T follicular helper cell (primary cell): ENCODE measurements around the gene EVC2.

Source experiments
- DNase-seq: peaks from one replicate; pipeline ENCODE4 v3.0.0-alpha.2; 2020; ENCODE audit warnings: low read depth

EVC2 gene

GRCh38 chr4:5666741-5667140 lies 41.6 kb downstream of the EVC2 start:
- DNase-seq: no peak

DNA sequence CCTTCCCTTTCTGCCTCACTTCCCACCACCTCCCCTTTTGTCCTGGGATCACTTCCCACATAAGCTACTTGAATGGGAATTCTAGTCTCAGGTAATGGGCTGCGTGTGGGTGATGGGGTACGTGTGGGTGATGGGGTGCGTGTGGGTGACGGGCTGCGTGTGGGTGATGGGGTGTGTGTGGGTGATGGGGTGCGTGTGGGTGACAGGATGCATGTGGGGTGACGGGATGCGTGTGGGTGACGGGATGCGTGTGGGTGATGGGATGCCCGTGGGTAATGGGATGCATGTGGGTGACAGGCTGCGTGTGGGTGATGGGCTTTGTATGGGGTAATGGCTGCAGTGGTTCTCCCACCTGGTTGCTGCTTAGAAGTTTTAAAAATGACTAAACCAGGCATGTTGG lies 43.6 kb downstream of the EVC2 start:
- no peak for DNase-seq

GRCh38 chr4:5662555-5662954 lies 45.8 kb downstream of the EVC2 start:
- DNase-seq: no peak

- DNase-seq: no peak
Observed at GRCh38 chr4:5661237-5661636, 47.1 kb downstream of the EVC2 start.

GRCh38 chr4:5660185-5660584 lies 48.2 kb downstream of the EVC2 start:
- DNase-seq: no peak

GRCh38 chr4:5658974-5659373 lies 49.4 kb downstream of the EVC2 start:
- DNase-seq: no peak

DNA sequence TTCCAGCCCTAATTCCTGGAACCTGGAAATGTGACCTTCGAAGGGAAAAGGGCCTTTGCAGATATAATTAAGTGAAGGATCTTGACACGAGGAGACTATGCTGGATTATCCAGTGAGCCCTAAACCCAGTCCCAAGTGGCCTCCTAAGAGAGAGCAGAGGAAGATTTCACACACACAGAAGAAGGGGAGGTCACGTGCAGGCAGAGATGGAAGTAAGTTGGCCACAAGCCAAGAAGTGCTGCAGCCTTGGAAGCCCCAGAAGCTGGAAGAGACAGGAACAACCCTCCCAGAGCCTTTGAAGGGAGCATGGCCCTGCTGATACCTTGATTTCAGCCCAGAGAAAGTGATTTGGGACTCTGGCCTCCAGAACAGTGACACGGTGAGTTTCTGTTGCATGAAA lies 51.9 kb downstream of the EVC2 start:
- DNase-seq: no peak

DNA sequence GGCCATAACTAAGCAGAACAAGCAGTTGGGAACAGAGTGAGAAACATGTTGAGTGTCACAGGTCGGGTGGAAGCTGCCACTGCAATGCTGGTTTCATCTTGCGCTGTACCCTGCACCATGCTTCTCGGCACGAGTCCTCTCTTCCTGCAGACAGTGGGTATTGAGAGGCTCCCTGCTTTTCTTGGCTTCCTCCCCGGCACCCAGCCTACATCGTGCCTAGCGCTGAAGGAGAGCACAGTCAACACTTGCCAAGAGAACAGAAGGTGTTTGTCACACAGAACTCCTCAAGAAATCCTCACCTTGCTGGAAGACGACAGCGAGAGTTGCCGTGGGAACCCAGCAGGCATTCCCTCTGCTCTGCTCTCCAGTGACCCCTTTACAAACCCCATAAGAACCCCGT lies 53.6 kb downstream of the EVC2 start:
- DNase-seq: no peak

- DNase-seq: no peak
Observed at GRCh38 chr4:5651089-5651488, 57.3 kb downstream of the EVC2 start.

GRCh38 chr4:5650040-5650439 lies 58.3 kb downstream of the EVC2 start:
- no peak for DNase-seq

DNA sequence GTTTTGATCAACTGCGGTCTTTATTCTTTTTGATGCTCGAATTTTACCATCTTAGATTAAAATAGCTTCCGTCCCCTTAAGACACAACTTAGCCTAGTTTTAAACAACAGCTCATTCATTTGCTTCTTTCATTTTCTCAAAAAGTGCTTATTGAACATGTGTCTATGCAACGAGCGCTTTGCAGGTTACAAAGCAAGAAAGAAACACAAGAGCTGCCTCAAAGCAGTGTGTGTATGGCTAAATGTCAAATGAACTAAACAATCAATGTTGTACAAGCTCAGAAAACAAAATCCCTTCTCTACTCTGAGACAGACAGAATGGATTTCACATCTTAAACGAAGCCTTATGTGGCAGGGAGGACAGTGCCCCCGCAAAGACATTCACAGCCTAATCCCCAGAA lies 61.0 kb downstream of the EVC2 start:
- DNase-seq: no peak

DNA sequence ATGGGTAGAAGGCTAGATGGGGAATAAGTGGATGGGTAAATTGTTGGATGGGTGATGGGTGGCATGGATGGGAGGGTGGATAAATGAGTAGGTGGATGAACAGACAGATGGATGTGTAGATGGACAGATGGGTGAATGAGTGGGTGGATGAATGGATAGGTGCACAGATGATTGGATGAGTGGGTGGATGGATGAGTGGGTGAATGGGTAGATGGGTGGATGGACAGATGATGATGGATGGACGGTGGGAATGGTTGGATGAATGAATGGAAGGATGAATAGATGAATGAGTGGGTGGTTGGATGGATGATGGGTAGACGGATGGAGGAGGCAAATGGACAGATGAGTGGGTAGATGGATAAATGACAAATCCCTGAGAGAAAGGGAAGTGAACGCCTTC lies 68.3 kb downstream of the EVC2 start:
- no peak for DNase-seq

GRCh38 chr4:5639556-5639955 lies 68.8 kb downstream of the EVC2 start:
- DNase-seq: no peak

GRCh38 chr4:5638976-5639375 lies 69.4 kb downstream of the EVC2 start:
- no peak for DNase-seq

GRCh38 chr4:5638316-5638715 lies 70.0 kb downstream of the EVC2 start:
- no peak for DNase-seq

DNA sequence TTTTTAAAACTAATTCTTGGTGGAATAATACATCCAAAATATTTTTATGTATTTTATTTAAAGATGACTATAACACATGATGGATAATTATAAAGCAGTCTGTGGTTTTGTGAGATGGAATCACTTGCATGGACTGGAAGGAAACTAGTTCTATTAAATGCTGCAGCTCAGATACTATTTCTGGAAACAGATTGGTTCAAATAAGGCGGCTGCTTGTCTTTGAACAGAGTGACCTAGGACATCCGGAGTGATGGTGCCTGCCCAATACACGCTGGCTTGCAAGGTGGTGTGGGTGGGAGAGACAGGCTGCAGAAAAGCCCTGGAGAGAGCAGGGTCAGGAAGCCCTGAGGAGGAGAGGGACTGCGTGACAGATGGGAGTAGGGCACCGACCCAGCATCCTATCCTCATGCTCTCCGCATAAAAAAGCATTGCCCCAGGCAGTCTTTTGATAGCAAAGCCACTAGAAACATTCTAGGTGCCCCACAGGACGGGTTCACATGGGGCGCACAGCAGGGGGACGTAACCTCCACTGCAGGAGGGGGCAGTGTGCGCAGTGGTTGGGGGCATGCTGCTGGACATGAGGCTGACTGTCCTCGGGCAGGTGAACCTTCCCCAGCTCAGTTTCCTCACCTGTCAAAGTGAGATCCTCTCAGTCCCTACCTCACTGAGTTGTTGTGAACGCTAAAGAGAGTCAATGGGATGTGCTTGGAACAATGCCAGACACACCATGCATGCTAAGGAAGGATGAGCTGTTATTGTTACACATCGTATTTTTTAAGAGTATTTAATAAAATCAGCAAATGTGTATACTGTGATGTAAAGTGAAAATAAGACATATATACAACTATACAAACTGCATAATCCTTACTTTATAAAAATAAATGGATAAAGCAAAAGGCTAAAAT lies 71.3 kb downstream of the EVC2 start:
- no peak for DNase-seq

DNA sequence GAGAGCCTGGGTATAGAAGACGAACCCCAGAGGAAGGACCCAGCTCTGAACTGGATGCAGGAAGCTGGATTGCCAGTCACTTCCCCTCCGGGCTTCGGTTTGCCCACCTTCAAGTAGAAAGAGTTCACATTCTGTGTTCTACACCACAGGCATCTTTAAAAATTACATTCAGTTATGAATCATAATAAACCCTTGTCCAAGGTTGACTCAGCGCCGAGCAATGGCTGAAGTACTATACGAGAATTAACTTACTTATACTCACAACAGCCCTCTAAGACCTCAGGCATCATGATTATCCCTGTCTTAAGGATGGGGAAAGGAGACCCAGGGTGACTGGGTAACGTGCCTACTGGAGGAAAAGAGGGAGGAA lies 72.5 kb downstream of the EVC2 start:
- no peak for DNase-seq

DNA sequence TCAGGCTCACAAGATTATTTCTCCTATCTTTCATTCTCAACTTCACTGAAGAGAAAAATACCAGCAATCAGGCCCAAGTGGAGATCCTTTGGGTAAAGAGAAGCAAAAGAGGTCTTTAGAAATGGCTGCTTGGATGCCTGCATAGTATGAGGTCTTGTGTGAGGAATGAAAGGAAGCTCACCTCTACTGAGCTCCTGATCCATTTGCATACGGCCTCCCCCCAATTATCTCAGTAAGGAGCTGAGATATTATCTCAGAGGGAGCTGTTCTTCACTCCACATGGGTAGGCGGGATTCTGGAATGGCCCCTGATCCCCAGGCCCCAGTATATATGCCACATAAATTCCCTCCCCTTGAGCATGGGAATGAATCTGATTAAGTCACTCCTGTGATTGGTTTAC lies 75.8 kb downstream of the EVC2 start:
- no peak for DNase-seq

- no peak for DNase-seq
Observed at GRCh38 chr4:5632066-5632440, 76.3 kb downstream of the EVC2 start.

GRCh38 chr4:5631352-5632065 lies 76.8 kb downstream of the EVC2 start:
- no peak for DNase-seq

- DNase-seq: no peak
Observed at GRCh38 chr4:5630762-5631161, 77.6 kb downstream of the EVC2 start.

DNA sequence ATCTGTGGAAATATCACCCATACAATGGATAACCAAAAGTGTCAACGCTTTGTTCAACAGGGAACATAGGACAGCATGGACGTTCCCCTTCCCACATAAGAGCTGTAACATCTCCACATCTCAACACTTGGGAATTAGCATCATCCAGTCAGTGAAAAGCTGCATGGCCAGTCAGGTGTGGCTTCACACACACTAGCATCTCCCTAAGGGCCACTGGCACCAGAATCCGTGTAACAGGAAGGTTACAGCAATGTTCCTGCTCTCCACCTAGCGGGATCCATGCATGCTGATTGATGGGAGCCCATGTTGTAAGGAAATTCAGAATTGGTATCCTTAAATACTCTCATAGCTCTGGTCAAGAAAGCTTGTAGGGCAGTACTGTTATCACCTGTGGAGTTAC lies 78.8 kb downstream of the EVC2 start:
- no peak for DNase-seq

GRCh38 chr4:5626913-5627312 lies 81.4 kb downstream of the EVC2 start:
- DNase-seq: no peak

GRCh38 chr4:5622596-5622995 lies 85.8 kb downstream of the EVC2 start:
- no peak for DNase-seq
